GM12864 (cell line): ENCODE measurements around the gene TUBB1.
"Not testable (repeated sequence)": the region's sequence is repeated elsewhere in the genome, so short reads cannot be mapped to it uniquely, and the experiment has no call there.

Experiments used
- DNase-seq: peaks from one replicate; pipeline ENCODE4 v3.0.0-alpha.2; 2011; ENCODE audit warnings: low read depth
- H3K4me3 ChIP-seq: 2 replicates; pipeline ENCODE4 v1.5.1; 2011; ENCODE audit warnings: mild to moderate bottlenecking, low read depth, low read length, control low read depth
- CTCF ChIP-seq: IDR thresholded peaks from 2 replicates; pipeline ENCODE4 v1.5.1; 2011; ENCODE audit warnings: low read depth, mild to moderate bottlenecking, moderate library complexity, low read length, control low read depth, inconsistent platforms; ENCODE audit errors: missing control alignments

Gene TUBB1

DNA sequence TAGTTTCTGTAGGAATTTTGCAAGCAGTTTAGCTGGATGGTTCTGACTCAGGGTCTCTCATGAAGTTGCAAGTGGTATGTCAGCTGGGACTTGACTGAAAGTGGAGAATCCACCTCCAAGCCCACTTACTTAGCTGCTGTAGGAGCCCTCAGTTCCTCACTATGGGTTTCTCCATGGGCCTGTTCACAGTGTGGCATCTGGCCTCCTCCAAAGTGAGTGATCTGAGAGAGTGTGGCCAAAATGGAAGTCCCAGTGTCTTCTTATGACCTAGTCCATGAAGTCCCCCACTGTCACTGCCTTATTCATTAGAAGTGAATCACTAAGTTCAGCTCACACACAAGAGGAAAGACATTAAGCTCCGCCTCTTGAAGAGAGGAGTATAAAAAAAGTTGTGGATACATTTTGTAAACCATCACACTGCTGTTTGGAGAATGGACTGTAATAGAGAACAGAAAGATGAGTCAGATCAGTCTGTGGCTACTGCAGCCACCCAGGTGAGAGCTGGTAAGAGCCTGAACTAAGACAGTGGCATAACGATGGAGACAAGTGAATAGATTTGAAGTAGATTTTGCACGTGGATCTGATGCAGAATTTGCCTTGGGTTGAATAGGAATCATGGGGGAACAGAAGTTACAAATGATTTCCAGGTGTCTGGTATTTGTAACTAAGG lies 43.0 kb upstream of the TUBB1 start:
- no peak overlapping the region for H3K4me3 ChIP-seq
- no peak for DNase-seq
- no peak for TF ChIP-seq CTCF

DNA sequence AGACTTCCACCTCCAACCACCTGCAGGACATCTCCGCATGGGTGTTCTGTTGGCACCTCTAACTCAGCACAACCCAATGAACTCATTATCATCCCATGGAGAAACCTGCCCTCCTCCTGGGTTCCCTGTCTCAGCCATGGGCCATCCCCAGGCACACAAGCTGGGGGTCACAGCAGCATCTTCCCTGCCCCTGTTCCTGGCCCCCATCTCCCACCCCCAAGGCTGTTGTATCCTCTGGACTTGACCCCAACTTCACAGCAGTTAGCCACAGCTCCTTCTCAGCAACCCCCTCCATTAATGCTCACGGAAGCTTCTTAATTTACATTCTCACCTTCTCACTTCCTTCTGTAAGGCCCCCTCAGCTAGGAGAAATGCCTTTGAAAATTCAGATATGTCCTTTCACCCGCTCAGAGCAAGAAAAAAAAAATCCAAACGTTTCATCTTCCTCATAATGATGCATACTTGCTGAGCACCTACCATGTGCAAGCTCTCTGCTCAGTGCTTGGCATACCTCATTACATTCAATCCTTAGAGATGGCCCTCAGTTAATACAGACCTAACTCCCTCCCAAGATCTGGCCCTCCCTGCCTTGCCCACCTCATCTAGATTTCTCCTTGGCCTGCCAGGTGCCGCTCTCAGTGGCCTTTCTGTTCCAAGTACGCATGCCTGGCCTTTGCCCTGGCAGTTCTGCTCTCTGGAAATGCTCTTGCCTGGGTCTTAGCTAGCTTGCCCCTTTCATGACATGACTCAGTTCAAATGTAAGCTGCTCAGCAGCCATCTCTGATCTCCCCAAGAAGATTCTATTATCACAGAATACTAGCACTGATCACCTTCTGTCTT lies 40.7 kb upstream of the TUBB1 start:
- no peak overlapping the region for H3K4me3 ChIP-seq
- no peak for DNase-seq
- TF ChIP-seq CTCF = no peak

- TF ChIP-seq CTCF = no peak
- H3K4me3 ChIP-seq = peak within 1 kb of the TSS; percentile 93
- no peak for DNase-seq
Observed at GRCh38 chr20:58980711-58981627, 38.3 kb upstream of the TUBB1 start, which contains the start of gene NELFCD. Gene NELFCD (plus strand): TSS chr20:58981256. CDS start chr20:58981310, 54 bp downstream.

- DNase-seq = no peak
- H3K4me3 ChIP-seq = peak overlapping the region; percentile 93
- no peak for TF ChIP-seq CTCF
Observed at GRCh38 chr20:58981628-58982364, 37.4 kb upstream of the TUBB1 start.

GRCh38 chr20:58982406-58983114 lies 36.7 kb upstream of the TUBB1 start:
- H3K4me3 ChIP-seq = peak overlapping the region; percentile 93
- no peak for TF ChIP-seq CTCF
- no peak for DNase-seq

DNA sequence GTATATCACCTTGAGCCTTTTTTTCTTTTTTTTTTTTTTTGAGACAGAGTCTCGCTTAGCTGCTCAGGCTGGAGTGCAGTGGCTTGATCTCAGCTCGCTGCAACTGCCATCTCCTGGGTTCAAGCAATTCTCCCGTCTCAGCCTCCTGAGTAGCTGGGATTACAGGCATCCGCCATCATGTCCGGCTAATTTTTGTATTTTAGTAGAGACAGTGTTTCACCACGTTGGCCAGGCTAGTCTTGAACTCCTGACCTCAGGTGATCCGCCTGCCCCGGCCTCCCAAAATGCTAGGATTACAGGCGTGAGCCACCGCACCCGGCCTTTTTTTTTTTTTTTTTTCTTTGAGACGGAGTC lies 36.1 kb upstream of the TUBB1 start:
- H3K4me3 ChIP-seq, DNase-seq: not testable (repeated sequence)
